ENCODE results near the gene BOD1.

The BOD1 gene

DNA sequence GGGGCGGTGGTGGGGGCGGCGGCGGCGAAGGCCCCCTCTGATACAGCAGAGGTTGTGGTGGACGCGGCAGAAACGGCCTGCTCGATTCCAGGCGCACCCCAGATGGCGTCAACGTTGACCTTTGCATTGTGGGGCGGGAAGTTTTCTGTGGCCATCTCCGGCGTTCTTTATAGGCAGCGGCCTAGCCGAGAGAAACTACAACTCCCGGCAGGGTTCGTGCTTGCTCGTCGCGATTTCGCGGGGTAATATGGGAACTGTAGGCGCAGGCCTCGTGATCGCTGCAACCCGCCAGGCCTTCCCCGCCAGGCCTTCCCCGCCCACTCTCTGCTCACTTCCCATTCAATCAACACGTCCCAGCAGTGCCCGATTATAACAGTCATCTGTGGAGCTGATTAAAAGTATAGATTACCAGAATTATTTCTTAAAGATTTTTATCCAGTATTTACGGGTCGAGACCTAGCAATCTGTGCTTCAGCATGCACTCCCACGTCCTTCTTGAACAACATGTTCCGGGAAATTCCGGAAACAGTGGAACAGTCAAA, at the start of gene BOD1:
TSS of gene BOD1 (minus strand) at position 74 of the 542 bp plus-strand sequence. CDS start 214 bp downstream, outside the sequence.
- peak; percentile 96 for DNase-seq (ENCODE audit: low spot score)

DNA sequence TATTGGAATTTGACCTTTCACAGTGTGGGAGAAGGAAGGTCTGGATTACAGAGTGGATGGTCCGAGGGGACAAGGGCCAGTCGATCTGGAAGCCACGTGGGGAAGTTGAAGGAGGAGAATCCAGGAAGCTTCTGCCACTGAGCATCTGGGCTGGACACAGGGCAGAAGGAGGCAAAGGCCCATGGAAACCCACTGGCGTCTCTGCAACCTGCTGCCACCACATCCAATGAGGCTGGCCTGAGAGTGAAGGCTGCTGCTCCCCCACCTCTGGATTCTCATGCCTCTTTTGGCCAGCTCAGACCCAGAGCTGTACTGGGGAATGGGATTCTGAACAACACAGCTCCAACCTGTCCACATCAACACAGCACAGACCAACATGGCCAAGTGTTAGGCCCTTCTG, 48.9 kb upstream of the BOD1 start:
- no peak for DNase-seq (ENCODE audit: low spot score)

DNA sequence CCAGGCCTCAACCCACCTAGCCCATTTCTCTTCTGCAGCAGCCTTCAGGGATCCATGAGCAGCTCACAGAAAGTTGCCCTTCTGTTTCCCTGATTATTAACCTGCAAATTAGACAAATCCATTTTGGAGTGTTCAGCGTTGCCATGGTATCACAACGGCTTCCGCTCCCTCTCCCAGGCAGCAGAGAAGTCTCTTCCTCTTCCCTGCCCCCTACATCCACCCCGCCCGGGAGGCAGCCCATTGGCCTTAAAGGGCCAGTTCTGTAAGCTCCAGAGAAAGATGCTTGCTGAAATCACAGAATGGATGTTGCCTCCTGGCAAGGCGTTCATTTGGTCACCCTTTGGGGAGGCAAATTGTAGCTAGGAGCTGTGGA, 47.7 kb upstream of the BOD1 start:
- DNase-seq (ENCODE audit: low spot score): no peak

DNA sequence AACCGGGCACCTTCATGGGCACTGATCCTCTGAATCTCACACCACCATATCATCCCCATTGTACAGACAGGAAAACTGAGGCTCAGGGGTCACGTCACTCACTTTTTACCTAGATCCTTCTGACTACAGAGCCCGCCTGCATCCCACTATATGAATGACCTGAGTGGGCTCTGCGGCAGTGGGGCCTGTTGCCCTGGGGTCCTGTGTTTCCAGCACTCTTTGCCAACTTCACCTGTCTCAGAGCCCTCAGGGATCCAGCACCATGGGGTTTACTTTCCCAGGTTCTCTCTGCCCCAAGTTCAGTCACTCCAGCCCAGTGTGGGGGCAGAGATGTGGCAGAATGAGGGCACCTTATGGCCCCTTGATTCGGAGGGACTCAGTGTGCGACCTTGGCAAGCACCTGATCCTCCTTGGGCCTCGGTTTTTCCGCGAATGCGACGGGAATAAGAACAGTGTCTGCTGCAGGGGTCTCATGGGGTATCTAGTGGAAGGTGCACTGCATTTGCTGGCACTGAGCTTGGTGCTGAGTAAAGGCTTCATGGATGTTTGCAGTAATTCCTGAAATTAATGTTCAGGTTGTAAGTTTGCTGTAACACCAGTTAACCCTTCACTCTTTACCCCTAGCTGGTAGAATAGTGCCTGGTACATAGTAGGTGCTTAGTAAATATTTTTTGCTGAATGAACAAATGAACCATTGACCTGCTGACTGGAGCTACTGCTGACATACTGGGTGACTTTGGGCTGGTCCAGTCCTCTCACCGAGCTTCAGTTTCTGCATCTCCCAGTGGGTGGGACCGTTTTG, 47.1 kb upstream of the BOD1 start:
- no peak for DNase-seq (ENCODE audit: low spot score)

DNA sequence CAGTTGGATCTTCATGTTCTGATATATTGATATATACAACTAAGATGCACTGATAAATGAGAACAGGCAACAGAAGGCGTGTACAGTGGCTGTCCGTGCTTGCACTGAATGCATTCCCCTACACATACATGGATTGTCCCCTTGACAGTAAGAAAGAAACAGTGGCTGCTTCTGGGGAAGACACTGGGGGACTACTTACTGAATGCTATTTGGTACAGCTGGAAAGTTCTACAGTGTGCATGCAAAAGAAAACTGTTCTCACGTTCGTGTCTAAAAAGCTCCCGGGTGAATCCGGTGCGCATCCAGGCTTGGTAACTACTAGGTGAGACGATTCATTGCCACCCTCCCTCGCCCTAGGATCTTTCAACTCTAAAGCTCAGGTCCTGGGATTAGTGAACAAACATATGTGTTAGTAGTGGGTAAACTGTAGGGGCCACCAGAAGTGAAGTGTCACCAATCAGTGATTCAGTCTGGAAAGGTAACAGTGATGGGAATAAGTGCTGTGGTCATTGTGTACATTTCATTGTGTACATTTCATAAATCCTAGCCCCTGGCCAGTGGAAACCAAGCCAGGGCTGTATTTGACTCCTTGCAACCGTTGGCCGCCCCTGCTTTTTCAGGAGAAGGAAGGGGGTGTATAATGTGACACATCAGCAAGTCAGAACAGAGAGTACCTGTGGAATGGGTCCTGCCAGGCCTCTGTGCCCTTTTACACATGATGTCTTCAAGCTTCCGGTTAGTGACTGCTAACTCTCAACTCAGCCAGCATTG, 46.3 kb upstream of the BOD1 start:
- DNase-seq (ENCODE audit: low spot score): no peak

DNA sequence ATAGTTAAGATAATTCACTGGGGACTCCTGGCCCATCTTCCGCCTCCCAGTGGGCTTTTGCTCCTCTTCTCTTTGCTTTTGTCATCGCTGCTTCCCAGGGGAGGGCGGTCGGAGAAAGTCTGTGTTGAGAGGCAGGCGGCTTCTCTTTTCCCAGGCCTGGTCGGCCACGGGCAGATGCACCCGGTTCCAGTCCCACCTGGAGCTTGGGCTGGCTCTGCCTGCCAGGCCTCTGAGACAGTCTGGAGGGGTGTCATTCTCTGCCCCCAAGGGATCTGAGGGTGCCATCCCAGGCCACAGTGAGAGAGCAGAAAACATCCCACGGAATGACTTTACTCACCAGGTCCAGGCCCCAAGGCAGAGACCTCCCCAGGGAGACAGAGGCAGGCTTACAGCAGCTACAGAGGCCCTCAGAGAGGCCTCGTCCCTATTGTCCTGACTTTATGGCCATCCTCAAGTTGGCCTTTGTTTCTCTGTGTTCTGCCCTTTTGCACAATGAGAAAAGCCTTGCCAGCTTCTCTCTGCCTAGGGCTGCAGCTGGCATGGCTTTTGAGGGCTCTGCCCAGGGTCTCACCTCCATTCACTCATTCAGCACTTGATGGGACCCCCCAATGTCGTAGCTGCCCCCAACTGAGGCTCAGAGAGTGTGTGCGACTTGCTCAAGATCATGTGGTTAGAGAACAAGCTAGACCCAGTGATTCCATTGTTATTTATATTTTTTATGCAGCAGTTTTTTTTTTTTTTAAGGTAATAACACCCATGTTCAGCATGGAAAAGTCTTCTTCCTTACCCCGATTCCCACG, 44.2 kb upstream of the BOD1 start:
- no peak for DNase-seq (ENCODE audit: low spot score)

DNA sequence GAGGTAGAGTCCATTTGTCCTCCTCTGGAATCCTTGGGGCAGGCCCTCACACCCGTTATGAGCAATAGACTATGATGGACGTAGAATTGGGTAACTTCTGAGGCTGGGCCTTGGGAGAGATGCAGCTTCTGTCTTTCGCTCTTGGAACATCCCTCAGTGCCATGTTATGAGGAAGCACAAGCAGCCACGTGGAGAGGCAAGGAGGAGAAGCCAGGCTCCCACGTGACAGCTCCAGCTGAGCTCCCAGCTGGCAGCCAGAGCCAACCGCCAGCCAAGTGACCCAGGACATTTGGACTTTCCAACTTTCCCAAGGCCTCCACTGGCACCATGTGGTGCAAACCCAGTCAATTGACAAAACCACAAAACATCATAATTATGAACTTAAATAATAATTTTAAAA, 43.0 kb upstream of the BOD1 start:
- no peak for DNase-seq (ENCODE audit: low spot score)

DNA sequence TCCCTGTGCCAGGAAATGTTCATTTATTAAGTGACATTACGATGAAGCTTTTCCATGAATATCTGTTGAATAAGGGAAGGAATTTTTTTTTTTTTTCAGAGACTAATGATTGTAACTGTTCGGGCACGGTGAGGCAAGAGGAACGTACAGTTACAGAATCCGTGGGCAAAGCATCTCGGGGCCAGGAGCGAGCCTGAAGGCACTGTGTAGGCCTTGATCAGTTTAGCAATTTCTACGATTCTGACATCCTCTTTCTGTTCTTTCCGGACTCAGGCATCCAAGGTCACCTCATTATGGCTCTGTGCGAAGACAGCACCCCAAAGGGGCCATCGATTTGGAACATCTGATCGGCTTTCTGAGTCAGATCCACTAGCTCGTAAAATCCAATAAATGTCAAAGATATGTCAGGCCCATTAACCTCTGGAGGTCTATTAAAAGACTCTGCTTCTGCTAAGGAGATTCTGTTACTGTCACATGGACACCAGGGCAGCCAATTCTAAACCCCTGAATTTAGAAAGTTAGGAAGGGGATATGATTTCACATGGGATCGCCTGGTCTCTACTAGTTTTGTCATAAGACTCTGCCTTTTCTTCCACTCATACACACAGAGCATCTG, 41.4 kb upstream of the BOD1 start:
- DNase-seq (ENCODE audit: low spot score): no peak

DNA sequence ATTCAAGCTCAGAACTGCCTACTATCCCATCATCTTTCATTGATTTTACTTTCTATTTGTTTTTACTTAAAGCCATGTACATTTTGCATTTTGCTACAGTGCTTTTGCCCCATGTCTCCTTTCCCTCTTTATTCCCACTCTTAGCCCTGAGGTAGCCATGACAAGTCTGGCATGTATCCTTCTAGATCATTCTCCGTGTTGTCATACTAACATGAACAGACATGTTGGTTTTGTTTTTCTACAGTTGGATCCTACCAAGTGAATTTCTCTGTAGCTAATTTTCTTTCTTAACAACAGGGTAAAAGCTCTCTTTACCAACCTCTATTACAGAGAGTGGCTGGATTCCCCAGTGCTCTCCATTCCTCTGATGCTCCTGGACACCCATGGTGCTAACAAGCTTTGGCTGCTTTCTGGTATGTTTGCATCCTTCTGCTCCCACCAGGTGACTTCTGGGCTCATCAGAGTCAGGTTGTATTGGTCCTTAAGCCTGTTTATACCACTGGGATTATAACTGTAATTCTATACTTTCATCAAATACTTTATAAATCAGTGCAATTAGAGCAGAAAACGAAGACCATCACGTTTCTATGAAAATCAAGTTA, 38.8 kb upstream of the BOD1 start:
- DNase-seq (ENCODE audit: low spot score): no peak

DNA sequence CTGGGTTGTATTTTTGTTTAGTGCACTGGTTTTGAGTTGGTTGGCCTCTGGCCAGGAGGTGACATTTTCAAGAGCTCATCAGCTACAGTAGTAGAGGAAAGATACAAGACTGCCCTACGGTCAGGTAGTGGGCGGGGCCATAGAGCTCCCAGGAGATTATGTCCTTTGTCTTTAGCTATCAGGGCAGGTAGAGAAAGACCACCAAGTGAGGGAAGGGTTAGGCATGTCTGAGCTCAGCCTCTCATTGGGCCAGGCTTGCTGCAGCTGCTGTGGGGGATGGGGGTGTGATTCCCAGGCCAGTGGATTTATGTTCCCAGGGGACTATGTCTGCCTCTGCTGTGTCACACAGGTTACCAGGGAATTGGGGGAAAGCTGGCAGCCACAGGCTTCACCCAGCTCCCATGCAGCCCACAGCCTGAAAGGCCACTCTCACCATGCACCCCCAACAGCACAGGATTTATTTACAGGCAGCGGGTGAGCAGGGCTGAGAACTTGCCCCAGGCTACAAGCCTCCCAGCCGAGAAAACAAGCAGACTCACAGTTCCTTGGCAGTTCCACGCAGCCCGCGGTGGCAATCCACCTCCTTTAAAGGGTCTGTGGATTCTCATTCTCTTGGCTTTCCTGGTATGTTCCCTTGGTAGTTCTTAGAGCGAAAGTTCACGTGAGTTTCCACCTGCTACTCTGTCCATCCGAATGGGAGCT, 37.5 kb upstream of the BOD1 start:
- DNase-seq (ENCODE audit: low spot score): no peak

DNA sequence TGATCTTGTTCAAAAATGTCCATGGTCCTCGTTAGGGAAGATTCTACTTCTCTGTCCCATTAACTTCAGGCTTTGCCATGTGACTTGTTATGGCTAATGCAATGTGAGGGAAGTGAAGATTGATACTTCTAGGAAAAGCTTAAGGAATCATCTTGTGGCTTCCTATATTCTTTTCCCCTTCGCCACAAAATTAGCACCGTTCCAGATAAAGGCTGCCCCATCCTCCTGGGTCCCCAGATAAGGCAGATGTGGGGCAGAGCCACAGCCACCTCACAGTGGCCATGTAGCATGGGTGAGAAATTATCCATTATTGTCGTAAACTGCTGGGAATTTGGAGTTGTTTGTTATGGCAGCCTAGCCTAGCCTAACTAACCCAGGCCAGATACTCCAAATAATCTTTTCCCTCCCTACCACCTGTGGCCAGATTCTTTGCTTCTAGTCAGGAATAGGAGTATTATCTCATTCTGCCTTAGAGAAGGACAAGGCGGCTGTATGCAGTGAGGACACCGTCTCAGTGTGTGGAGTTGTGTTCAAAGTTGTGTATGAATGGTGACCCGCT, 31.9 kb upstream of the BOD1 start:
- no peak for DNase-seq (ENCODE audit: low spot score)

DNA sequence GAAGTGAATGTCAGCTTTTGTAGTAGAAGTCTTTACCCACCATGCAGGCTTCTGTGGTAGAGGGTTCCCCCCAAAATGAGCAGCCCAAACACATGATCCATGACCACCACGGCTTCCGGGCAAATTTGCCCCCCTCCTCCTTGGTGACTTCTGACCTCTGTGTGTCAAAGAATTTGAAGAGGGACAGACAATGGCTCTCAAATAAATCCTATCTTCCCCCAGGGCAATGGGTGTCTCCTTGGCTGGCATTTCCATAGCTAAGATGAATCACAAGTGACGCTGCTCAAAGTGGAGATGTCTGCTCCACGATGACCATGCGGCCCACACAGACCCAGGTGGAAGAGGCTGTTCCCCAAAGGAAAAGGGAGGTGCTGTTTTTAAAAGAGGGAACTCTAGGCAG, 30.2 kb upstream of the BOD1 start:
- no peak for DNase-seq (ENCODE audit: low spot score)

DNA sequence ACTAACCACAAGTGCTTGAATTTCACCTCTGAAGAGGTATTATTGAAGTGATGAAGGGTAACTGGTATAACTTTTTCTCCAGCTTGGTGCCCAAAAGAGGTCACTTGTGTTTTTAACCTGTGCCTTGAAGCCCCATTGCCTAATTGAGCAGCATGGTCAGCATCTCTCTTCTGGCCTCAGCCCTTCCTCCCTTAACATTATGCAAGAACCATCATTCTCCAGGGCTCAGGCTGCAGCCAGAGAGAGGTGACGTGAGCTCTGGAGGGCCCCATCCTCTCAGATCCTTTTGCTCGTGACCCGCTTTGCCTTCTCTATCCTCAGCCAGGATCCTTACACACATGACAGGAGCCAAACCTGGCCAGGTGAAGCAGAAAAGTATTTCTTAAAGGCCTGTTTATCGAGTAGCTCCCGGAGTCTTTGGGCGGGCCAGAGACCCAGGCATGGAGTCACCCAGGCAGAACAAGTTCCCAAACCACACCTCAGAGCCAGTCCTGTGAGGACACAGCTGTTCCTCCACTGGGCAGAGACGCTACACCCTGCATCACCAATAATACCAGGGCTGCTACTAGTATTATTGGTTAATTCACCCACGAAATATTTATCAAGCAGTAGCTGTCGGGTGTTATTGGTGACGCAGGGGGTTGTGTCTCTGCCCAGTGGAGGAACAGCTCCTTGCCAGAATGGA, 29.6 kb upstream of the BOD1 start:
- no peak for DNase-seq (ENCODE audit: low spot score)

DNA sequence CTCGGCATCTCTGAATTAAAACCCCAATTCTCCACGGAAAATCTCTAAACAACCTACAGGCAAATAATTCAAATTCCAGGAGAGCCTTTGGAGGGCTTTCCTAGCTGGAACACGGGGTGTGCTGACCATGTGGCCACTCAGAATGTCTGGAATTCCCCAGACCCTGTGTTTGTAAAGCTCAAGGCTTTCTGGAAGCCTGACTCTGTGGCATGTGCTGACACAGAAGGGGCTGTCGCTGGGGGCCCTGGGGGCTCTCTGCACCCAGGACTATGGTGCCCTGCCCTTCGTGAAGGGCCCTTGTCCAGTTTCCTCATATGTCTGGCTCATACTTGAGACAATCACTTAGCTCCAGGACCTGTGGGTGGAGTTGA, 29.0 kb upstream of the BOD1 start:
- no peak for DNase-seq (ENCODE audit: low spot score)

DNA sequence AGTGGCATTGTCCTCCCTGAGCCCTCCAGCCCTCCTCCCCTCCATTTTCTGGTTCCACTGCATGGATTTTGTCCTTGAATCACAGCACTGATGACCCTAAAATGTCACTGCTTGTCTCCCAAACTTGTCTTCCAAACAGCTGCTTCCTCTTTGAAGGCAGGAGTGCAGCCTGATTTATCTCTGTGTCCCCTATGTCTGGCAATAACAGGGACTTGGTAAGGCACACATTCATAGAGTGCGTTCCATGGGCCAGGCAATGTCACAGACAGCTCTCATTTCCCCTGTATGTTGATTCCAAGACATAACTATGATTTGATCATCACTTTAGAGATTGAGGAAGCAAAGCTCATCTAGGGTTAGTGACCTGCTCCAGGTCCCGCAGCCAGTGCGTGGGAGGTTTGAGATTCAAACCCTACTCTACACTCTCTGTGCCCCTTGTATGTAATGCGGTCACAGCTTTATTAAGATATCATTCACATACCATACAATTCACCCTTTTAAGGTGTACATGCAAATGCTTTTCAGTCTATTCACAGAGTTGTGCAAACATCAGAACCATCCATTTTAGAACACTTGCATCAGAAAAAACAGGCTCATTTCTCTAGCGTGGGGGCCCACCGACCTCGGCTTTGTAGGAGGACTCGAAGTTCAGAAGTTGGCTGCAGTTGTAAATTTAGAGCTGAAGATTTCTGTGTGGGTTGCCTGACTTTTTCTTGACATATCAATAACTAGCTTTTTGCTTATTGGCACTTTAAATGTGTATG, 28.4 kb upstream of the BOD1 start:
- DNase-seq (ENCODE audit: low spot score): no peak

DNA sequence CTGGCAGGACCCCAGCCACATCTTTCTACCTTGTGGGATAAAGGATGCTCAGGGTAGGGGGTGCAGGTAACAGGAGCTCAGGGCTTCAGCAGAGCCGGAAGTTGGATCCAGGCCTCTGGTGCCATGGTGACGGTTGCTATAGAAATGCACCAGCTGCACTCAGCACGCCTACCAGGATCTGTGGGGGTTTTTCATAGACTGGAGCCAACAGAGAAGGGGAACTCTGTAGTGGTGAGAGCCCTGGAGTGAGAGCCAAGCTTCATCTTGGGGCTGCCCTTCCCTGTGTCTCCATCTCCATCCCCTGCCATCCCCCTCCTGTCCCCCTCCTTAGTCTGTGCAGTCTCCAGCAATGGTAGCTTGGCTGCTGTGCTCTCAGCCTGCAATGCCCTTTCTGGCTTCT, 27.5 kb upstream of the BOD1 start:
- DNase-seq (ENCODE audit: low spot score): no peak

DNA sequence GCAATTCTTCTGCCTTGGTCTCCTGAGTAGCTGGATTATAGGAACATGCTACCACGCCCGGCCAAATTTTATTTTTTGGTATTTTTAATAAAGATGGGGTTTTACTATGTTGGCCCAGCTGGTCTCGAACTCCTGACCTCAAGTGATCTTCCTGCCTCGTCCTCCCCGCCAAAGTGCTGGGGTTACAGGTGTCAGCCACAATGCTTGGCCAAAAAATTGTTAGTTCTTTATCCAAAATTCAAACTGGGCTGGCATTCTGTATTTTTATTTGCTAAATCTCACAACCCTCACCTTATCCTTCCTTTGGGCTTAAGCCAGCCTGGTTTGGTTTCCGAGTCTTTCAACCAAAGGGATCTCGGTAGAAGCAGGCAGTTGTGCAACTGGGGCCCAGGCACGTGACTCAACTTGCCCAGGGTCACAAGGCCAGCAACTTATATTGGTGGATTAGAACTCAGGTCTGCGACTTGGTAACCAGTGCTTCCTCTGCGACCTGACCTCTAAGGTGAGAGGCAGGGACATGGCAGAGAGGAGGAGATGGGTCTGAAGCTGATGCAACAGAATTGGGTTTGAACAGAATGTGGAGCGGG, 26.5 kb upstream of the BOD1 start:
- DNase-seq (ENCODE audit: low spot score): no peak

DNA sequence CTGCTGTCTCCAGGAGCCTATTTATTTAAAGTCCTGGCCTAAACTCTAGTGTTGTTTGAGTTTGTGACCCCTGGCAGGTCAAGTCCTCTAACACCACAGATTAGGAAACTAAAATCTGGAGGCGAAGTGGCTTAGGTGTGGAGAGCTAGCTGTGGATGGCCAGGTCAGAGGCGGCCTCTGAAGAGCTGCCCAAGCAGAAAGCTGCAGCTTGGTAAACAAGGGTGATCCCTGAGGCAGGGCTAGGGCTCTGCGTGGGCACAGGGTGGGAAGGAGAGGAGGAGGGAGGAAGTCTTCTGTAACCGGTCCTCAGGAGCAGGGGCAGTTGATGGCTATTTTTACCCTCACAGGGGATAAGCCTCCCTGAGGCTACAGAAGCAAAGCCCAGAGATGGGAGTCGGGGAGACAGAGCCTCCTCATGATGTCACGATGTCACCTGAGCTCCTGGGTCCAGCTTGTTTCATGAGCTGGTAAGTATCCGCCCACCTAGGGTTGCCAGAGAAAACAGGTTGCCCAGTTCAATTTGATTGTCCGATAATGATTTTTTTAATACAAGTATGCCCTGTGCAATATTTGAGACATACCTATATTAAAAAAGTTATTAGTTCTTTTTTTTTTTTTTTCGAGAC, 25.9 kb upstream of the BOD1 start:
- DNase-seq (ENCODE audit: low spot score): no peak
